ENCODE measurements around the gene CCL16.

DNA sequence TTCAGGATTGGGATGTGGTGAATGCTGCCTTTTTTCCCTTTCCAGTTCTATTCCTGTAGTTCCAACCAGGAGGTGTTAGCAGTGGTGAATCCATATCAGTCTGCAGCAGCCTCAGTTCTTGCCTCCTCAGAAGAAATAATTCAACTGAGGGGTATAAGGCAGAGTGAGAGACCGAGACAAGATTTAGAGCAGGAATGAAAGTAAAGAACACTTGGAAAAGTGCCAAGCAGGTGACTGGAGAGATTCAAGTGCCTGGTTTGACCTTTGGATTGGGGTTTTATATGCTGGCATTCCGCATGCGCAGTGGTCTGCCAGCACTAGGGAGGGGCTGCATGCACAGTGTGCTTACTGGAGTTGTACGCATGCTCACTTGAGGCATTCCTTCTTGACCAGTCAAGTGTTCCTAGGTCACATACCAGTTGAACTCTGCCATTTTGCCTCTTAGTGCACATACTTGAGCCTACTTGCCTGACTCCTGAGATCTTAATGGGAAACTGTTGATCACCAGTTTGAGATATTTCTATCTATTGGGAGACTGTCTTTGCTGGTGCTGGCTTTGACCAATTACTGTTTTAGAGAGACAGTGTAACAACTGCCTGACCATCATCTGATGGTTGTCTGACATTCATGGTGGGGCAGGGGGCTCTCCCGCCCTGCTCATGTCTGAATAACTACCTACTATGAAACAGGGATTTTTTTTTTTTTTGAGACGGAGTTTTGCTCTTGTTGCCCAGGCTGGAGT, 20.7 kb upstream of the CCL16 start:
- TF ChIP-seq, protein P1, sequence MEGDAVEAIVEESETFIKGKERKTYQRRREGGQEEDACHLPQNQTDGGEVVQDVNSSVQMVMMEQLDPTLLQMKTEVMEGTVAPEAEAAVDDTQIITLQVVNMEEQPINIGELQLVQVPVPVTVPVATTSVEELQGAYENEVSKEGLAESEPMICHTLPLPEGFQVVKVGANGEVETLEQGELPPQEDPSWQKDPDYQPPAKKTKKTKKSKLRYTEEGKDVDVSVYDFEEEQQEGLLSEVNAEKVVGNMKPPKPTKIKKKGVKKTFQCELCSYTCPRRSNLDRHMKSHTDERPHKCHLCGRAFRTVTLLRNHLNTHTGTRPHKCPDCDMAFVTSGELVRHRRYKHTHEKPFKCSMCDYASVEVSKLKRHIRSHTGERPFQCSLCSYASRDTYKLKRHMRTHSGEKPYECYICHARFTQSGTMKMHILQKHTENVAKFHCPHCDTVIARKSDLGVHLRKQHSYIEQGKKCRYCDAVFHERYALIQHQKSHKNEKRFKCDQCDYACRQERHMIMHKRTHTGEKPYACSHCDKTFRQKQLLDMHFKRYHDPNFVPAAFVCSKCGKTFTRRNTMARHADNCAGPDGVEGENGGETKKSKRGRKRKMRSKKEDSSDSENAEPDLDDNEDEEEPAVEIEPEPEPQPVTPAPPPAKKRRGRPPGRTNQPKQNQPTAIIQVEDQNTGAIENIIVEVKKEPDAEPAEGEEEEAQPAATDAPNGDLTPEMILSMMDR (IDR thresholded peaks at IDR 0.05) = no peak
- TF ChIP-seq POLR2A (IDR thresholded peaks at IDR 0.05) = no peak
